SK-N-SH (cell line): ENCODE results near the gene THAP7.

Experiments used
- CHD2 ChIP-seq: fragments of 150-350 bp; IDR thresholded peaks from 2 replicates; pipeline ENCODE4 v1.6.1; 2018; ENCODE audit warnings: low read length; ENCODE audit not compliant: partially characterized antibody
- CTCF ChIP-seq: fragments of 200-600 bp; sonication (generic); IDR thresholded peaks from 2 replicates; pipeline ENCODE4 v1.6.1; 2017; ENCODE audit warnings: antibody characterized with exemption, mild to moderate bottlenecking, moderate library complexity
- NRF1 ChIP-seq: IDR thresholded peaks from 2 replicates; pipeline ENCODE4 v1.6.1; 2012; ENCODE audit warnings: low read depth, mild to moderate bottlenecking, low read length
- REST ChIP-seq: IDR thresholded peaks from 2 replicates; pipeline ENCODE4 v1.6.1; 2012; ENCODE audit warnings: mild to moderate bottlenecking, low read depth, low read length, moderate library complexity
- TAF1 ChIP-seq: IDR thresholded peaks from 2 replicates; pipeline ENCODE4 v1.6.1; 2012; ENCODE audit warnings: low read depth, mild to moderate bottlenecking, low read length, moderate library complexity, borderline replicate concordance
- USF1 ChIP-seq: IDR thresholded peaks from 2 replicates; pipeline ENCODE4 v1.4.0; 2012; ENCODE audit warnings: low read depth, borderline replicate concordance
- USF2 ChIP-seq: fragments of 150-350 bp; IDR thresholded peaks from 2 replicates; pipeline ENCODE4 v1.6.1; 2017; ENCODE audit warnings: antibody characterized with exemption, low read length, low read depth, borderline replicate concordance

- TF ChIP-seq NRF1 (no peak), CTCF (no peak), CHD2 (no peak), USF1 (no peak), TAF1 (no peak), USF2 (no peak), REST (peak; percentile 81)
These were observed 36.5 kb upstream of the THAP7 start for GRCh38 chr22:21038405-21038804.
